Trophoblast cell (in vitro differentiated cells and primary cell): ENCODE results near the gene SSBP3.

Experiments
- DNase-seq, 2 donors: peaks; one replicate each; pipeline ENCODE4 v3.0.0-alpha.2; 2016
- H2AFZ ChIP-seq: 2 replicates; pipeline ENCODE4 v1.6.1; 2013; ENCODE audit warnings: low read length, moderate library complexity, mild to moderate bottlenecking; ENCODE audit not compliant: insufficient read depth, poor library complexity
- H2AK5ac ChIP-seq: 2 replicates; pipeline ENCODE4 v1.6.1; 2013; ENCODE audit warnings: mild to moderate bottlenecking, low read length
- H2BK120ac ChIP-seq: 2 replicates; pipeline ENCODE4 v1.6.1; 2013; ENCODE audit warnings: low read length, mild to moderate bottlenecking, moderate library complexity; ENCODE audit not compliant: insufficient read depth, poor library complexity
- H2BK12ac ChIP-seq: 2 replicates; pipeline ENCODE4 v1.6.1; 2013; ENCODE audit warnings: mild to moderate bottlenecking, low read length, moderate library complexity
- H2BK5ac ChIP-seq: 2 replicates; pipeline ENCODE4 v1.6.1; 2013; ENCODE audit warnings: low read length, low read depth, moderate library complexity, mild to moderate bottlenecking; ENCODE audit not compliant: poor library complexity
- H3K14ac ChIP-seq: 2 replicates; pipeline ENCODE4 v1.6.1; 2013; ENCODE audit warnings: mild to moderate bottlenecking, low read length
- H3K18ac ChIP-seq: 2 replicates; pipeline ENCODE4 v1.6.1; 2013; ENCODE audit warnings: mild to moderate bottlenecking, low read length
- H3K23ac ChIP-seq: 2 replicates; pipeline ENCODE4 v1.6.1; 2013; ENCODE audit warnings: low read length
- H3K27ac ChIP-seq: 2 replicates; pipeline ENCODE4 v1.5.1; 2013; ENCODE audit warnings: low read depth, mild to moderate bottlenecking, inconsistent platforms, low read length, moderate library complexity
- H3K27me3 ChIP-seq: 2 replicates; pipeline ENCODE4 v1.6.1; 2013; ENCODE audit warnings: inconsistent platforms, mild to moderate bottlenecking, low read length, moderate library complexity; ENCODE audit not compliant: insufficient read depth
- H3K36me3 ChIP-seq, 2 experiments: 1 replicate in 1 of 2; 2 replicates in 1 of 2; pipeline ENCODE4 v1.6.1; 2013; ENCODE audit warnings: low read length in 2 of 2, mild to moderate bottlenecking in 2 of 2, moderate library complexity in 1 of 2; ENCODE audit not compliant: insufficient read depth in 2 of 2, control insufficient read depth in 1 of 2
- H3K4ac ChIP-seq: 2 replicates; pipeline ENCODE4 v1.6.1; 2013; ENCODE audit warnings: low read depth, mild to moderate bottlenecking, low read length, moderate library complexity
- H3K4me1 ChIP-seq, 2 experiments: 1 replicate in 1 of 2; 2 replicates in 1 of 2; pipeline ENCODE4 v1.6.1; 2013; ENCODE audit warnings: low read length in 2 of 2, mild to moderate bottlenecking in 2 of 2, moderate library complexity in 1 of 2; ENCODE audit not compliant: insufficient read depth in 2 of 2, control insufficient read depth in 1 of 2
- H3K4me2 ChIP-seq: 2 replicates; pipeline ENCODE4 v1.6.1; 2013; ENCODE audit warnings: inconsistent platforms, mild to moderate bottlenecking, low read length, moderate library complexity
- H3K4me3 ChIP-seq: 2 replicates; pipeline ENCODE4 v1.5.1; 2013; ENCODE audit warnings: mild to moderate bottlenecking, low read depth, low read length, inconsistent platforms
- H3K79me1 ChIP-seq: one replicate; pipeline ENCODE4 v1.6.1; 2013; ENCODE audit warnings: low read length
- H3K79me2 ChIP-seq: 2 replicates; pipeline ENCODE4 v1.6.1; 2013; ENCODE audit warnings: low read length, mild to moderate bottlenecking; ENCODE audit not compliant: control insufficient read depth, insufficient read depth, poor library complexity
- H3K9ac ChIP-seq: 2 replicates; pipeline ENCODE4 v1.6.1; 2013; ENCODE audit warnings: mild to moderate bottlenecking, low read length
- H3K9me3 ChIP-seq: 2 replicates; pipeline ENCODE4 v1.6.1; 2013; ENCODE audit warnings: low read depth, mild to moderate bottlenecking, control low read depth, inconsistent platforms, low read length; ENCODE audit not compliant: insufficient read depth
- H4K12ac ChIP-seq: 2 replicates; pipeline ENCODE4 v1.6.1; 2013; ENCODE audit warnings: low read depth, mild to moderate bottlenecking, low read length, moderate library complexity
- H4K8ac ChIP-seq: 2 replicates; pipeline ENCODE4 v1.6.1; 2013; ENCODE audit warnings: low read depth, mild to moderate bottlenecking, low read length, moderate library complexity
- H4K91ac ChIP-seq: one replicate; pipeline ENCODE4 v1.6.1; 2013; ENCODE audit warnings: low read depth, mild to moderate bottlenecking, low read length, moderate library complexity
- WGBS: extraction: QIAGEN DNeasy Blood & Tissue Kit; methylation state at CpG from one replicate; pipeline ENCODE4 v1.1.7; 2013; ENCODE audit warnings: missing lambda C conversion rate; ENCODE audit not compliant: insufficient read length, insufficient coverage; ENCODE audit errors: extremely low coverage; 5-methylcytosine and 5-hydroxymethylcytosine counted together

The SSBP3 gene

GRCh38 chr1:54220004-54220811 lies 186.0 kb downstream of the SSBP3 start:
- Histone ChIP-seq H3K79me1 (no peaks in the 10 kb centered on the region), H3K79me2 (no peaks in the 10 kb centered on the region), H3K4me3 (no peak overlapping the region), H3K4me2 (no peak overlapping the region), H3K18ac (no peak overlapping the region), H2BK12ac (no peak overlapping the region), H3K9me3 (peaks cover 4% of the 10 kb centered on the region), H3K14ac (no peak overlapping the region), H3K27ac (no peak overlapping the region), H2AFZ (no peak overlapping the region), H2AK5ac (no peak overlapping the region), H3K4me1 (peaks cover 0 to 5% of the 10 kb centered on the region in 2 experiments), H3K9ac (no peak overlapping the region), H3K27me3 (no peaks in the 10 kb centered on the region), H4K91ac (no peak overlapping the region), H4K8ac (no peak overlapping the region), H2BK5ac (no peak overlapping the region), H3K36me3 (peaks cover 34 to 48% of the 10 kb centered on the region in 2 experiments), H4K12ac (no peak overlapping the region), H3K4ac (no peak overlapping the region), H2BK120ac (no peak overlapping the region), H3K23ac (no peak overlapping the region)
- no peak for DNase-seq
- no CpG with 5 or more reads among the region's 18 CpGs for WGBS

GRCh38 chr1:54219688-54220003 lies 186.5 kb downstream of the SSBP3 start:
- Histone ChIP-seq H2AFZ (no peak overlapping the region), H3K18ac (no peak overlapping the region), H3K36me3 (peaks cover 34 to 52% of the 10 kb centered on the region in 2 experiments), H3K23ac (no peak overlapping the region), H3K9ac (no peak overlapping the region), H3K27ac (no peak overlapping the region), H3K4me2 (no peak overlapping the region), H3K14ac (no peak overlapping the region), H3K9me3 (peaks cover 4% of the 10 kb centered on the region), H2BK5ac (no peak overlapping the region), H3K79me2 (no peaks in the 10 kb centered on the region), H3K4me1 (peaks cover 0 to 5% of the 10 kb centered on the region in 2 experiments), H3K4me3 (no peak overlapping the region), H2AK5ac (no peak overlapping the region), H4K12ac (no peak overlapping the region), H2BK12ac (no peak overlapping the region), H4K91ac (no peak overlapping the region), H3K27me3 (no peaks in the 10 kb centered on the region), H3K4ac (no peak overlapping the region), H2BK120ac (no peak overlapping the region), H4K8ac (no peak overlapping the region), H3K79me1 (no peaks in the 10 kb centered on the region)
- DNase-seq, result no peak
- no CpG with 5 or more reads among the region's 3 CpGs for WGBS

GRCh38 chr1:54218883-54219687 lies 187.1 kb downstream of the SSBP3 start:
- H2BK5ac ChIP-seq, result no peak overlapping the region
- no peak overlapping the region for H2AK5ac ChIP-seq
- H3K14ac ChIP-seq, result no peak overlapping the region
- peaks cover 4% of the 10 kb centered on the region for H3K9me3 ChIP-seq
- no peaks in the 10 kb centered on the region for H3K79me1 ChIP-seq
- no peak overlapping the region for H4K91ac ChIP-seq
- no peak overlapping the region for H3K9ac ChIP-seq
- no peak overlapping the region for H3K4ac ChIP-seq
- no peak overlapping the region for H2BK120ac ChIP-seq
- H3K23ac ChIP-seq, result no peak overlapping the region
- H3K79me2 ChIP-seq, result no peaks in the 10 kb centered on the region
- H3K18ac ChIP-seq, result no peak overlapping the region
- H2AFZ ChIP-seq, result no peak overlapping the region
- H3K27ac ChIP-seq, result no peak overlapping the region
- no CpG with 5 or more reads among the region's 11 CpGs for WGBS
- no peaks in the 10 kb centered on the region for H3K27me3 ChIP-seq
- no peak overlapping the region for H3K4me3 ChIP-seq
- no peak overlapping the region for H4K12ac ChIP-seq
- no peak for DNase-seq
- H3K4me2 ChIP-seq, result no peak overlapping the region
- no peak overlapping the region for H2BK12ac ChIP-seq
- H3K36me3 ChIP-seq, result peaks cover 36 to 55% of the 10 kb centered on the region in 2 experiments
- no peak overlapping the region for H4K8ac ChIP-seq
- peaks cover 0 to 5% of the 10 kb centered on the region in 2 experiments for H3K4me1 ChIP-seq

- Histone ChIP-seq H3K4me1 (no peaks in the 10 kb centered on the region), H4K91ac (no peak overlapping the region), H3K36me3 (peaks cover 62 to 85% of the 10 kb centered on the region in 2 experiments), H2AK5ac (no peak overlapping the region), H2BK120ac (no peak overlapping the region), H3K4ac (no peak overlapping the region), H3K4me3 (no peak overlapping the region), H3K27ac (no peak overlapping the region), H3K14ac (no peak overlapping the region), H4K12ac (no peak overlapping the region), H2AFZ (no peak overlapping the region), H3K79me1 (no peaks in the 10 kb centered on the region), H3K9ac (no peak overlapping the region), H4K8ac (no peak overlapping the region), H3K79me2 (no peaks in the 10 kb centered on the region), H3K9me3 (peaks cover 1% of the 10 kb centered on the region), H3K27me3 (no peaks in the 10 kb centered on the region), H2BK5ac (no peak overlapping the region), H3K4me2 (no peak overlapping the region), H3K23ac (no peak overlapping the region), H3K18ac (no peak overlapping the region), H2BK12ac (no peak overlapping the region)
- DNase-seq, result no peak
- no CpG with 5 or more reads among the region's 9 CpGs for WGBS
These were observed 190.7 kb downstream of the SSBP3 start for GRCh38 chr1:54215523-54215922.
